Measurements from ENCODE around the gene TBC1D9.

DNA sequence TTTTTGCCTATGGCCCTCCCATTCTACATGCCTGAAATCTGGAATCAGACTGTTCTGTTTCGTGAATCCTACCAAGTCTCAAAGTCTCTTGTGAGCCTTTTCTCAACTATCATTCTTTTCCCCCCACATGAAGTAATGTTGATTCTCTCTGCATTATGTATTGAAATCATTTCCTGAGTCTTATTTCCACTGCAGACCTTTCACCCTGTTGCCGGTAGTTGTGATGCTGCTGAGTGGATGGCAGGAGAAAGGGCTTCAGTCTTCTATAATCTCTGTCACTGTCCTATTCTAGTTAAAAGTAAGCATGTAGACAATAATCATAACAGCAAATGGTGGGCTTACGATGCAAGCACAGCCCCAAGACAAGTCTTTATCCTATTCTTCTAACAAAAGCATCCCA lies 75.0 kb downstream of the TBC1D9 start:
- TF ChIP-seq, protein P1, sequence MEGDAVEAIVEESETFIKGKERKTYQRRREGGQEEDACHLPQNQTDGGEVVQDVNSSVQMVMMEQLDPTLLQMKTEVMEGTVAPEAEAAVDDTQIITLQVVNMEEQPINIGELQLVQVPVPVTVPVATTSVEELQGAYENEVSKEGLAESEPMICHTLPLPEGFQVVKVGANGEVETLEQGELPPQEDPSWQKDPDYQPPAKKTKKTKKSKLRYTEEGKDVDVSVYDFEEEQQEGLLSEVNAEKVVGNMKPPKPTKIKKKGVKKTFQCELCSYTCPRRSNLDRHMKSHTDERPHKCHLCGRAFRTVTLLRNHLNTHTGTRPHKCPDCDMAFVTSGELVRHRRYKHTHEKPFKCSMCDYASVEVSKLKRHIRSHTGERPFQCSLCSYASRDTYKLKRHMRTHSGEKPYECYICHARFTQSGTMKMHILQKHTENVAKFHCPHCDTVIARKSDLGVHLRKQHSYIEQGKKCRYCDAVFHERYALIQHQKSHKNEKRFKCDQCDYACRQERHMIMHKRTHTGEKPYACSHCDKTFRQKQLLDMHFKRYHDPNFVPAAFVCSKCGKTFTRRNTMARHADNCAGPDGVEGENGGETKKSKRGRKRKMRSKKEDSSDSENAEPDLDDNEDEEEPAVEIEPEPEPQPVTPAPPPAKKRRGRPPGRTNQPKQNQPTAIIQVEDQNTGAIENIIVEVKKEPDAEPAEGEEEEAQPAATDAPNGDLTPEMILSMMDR (IDR thresholded peaks at IDR 0.05) = no peak
- TF ChIP-seq POLR2AphosphoS5 (IDR thresholded peaks at IDR 0.05) (no peak), POLR2A (IDR thresholded peaks at IDR 0.05) (no peak), EP300 (IDR thresholded peaks at IDR 0.05) (no peak)
